ENCODE data around the gene TXNDC11. TPM values are rescaled to one million over a fixed set of nuclear protein-coding genes. Genes with fewer than 3 reads are reported as not detected.
A peak's percentile ranks its signal among the peaks of the same experiment; 100 is the strongest.

The TXNDC11 gene
- total and polyA plus RNA-seq, 2 donors (not counting 3 experiments of a cell fraction or from before 2014, with no cell fraction given): 42.5 to 66.0 TPM

DNA sequence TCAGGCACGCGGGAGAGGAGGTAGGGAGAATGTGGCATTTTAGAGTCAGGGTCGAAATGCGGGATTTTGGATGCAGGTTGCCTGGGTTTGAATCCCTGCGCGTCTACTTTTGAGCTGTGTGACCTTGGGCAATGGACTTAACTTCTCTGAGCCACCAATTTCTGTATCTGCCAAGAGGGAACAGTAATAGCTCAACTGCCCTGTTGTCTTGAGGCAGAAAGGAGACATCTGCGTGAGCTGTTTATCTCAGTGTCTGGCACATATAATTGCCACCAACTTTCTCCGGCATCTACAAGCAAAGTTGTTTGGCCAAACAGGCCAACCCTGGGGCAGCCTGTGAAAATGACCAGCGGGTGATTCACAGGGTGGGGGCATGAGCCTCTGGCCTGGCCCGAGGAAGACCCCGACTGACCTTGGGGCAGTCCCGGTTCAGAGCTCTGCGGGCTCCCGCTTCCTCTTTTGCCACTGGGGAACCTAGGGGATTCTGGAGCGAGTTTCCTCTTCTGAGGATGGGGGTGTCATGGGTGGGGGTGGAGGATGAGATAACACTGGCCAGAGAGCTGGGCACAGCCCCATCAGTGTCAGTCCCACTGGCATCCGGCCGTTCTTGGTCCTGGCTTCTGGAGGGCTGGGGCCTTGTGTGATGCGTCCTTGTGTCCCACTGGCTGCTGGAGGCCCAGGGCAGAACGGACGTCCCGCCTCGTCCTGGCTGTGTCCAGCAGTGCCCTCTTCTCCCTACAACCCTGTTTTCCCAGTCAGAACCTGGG is 73.1 kb downstream of the TXNDC11 start:
- dilution Hi-C loops (cut with MboI; ENCODE audit: extremely low pct_ligation_motif_present, low sequenced_read_pairs) (no loop called here), intact Hi-C loops (cut with micrococcal nuclease) (loop anchor here (2.0 to 5.0 kb wide), 2 partner anchors 73 to 412 kb away; partner anchors contain the start of genes SOCS1 and TXNDC11)
- peak; percentile 54 for FAIRE-seq
- ChIA-PET CTCF (interaction anchor here (0.7 to 1.6 kb wide), 2 partner anchors 137 to 262 kb away, joined by 4 to 7 read pairs; no protein-coding TSS in a partner anchor), POLR2A (interaction anchor here (0.5 kb wide), 1 partner anchor 140 kb away, joined by 3 read pairs; no protein-coding TSS in a partner anchor)
- H3K36me3 ChIP-seq (ENCODE audit: control insufficient read depth in 2 of 2, extremely low read depth in 1 of 2, insufficient read depth in 2 of 2, low read length in 2 of 2): no peaks in the 10 kb centered on the region
- peak overlapping the region in 2 of 3 experiments; percentile 33 to 72 for H3K4me3 ChIP-seq (replicated peaks in 1 of 3; ENCODE audit: insufficient read depth in 1 of 3, low read depth in 1 of 3, low read length in 3 of 3)
- no peaks in the 10 kb centered on the region for H3K79me2 ChIP-seq (ENCODE audit: control insufficient read depth, insufficient read depth, low read length)
- H3K9me1 ChIP-seq (replicated peaks; ENCODE audit: control insufficient read depth, extremely low read depth, insufficient read depth, low read length): no peaks in the 10 kb centered on the region
- H3K27ac ChIP-seq (ENCODE audit: insufficient read depth, low read depth, low read length): no peak overlapping the region
- no peaks in the 10 kb centered on the region for H4K20me1 ChIP-seq (replicated peaks; ENCODE audit: control insufficient read depth, extremely low read depth, insufficient read depth, low read length)
- BruUV-seq (replicated peaks): TSS peak; percentile 36
- no peaks in the 10 kb centered on the region for H3K9me3 ChIP-seq (replicated peaks; ENCODE audit: control insufficient read depth, insufficient read depth, low read length)
- no peak overlapping the region for H2AFZ ChIP-seq (ENCODE audit: low read depth, low read length)
- H3K27me3 ChIP-seq (ENCODE audit: control insufficient read depth in 2 of 2, insufficient read depth in 2 of 2, low read length in 2 of 2): no peaks in the 10 kb centered on the region
- peak overlapping the region; percentile 52 for H3K4me2 ChIP-seq (ENCODE audit: insufficient read depth, low read length)
- peaks cover 16% of the 10 kb centered on the region for H3K4me1 ChIP-seq (ENCODE audit: control insufficient read depth, extremely low read depth, insufficient read depth, low read length)
- H3K9ac ChIP-seq (replicated peaks; ENCODE audit: extremely low read depth, insufficient read depth, low read length): peak overlapping the region; percentile 29
- DNase-seq (ENCODE audit: low read depth, low spot score): peak; percentile 36
- TF ChIP-seq MYC (IDR thresholded peaks at IDR 0.05; ENCODE audit: low read depth, low read length) (no peak), POLR2A (IDR thresholded peaks at IDR 0.05; ENCODE audit: low read depth, low read length) (peak; percentile 12)

GRCh38 chr16:11668623-11669379 is 73.9 kb downstream of the TXNDC11 start:
- POLR2A ChIA-PET: interaction anchor here (0.5 kb wide), 1 partner anchor 140 kb away, joined by 3 read pairs; no protein-coding TSS in a partner anchor
- Histone ChIP-seq H4K20me1 (replicated peaks; ENCODE audit: control insufficient read depth, extremely low read depth, insufficient read depth, low read length) (no peaks in the 10 kb centered on the region), H3K27ac (ENCODE audit: insufficient read depth, low read depth, low read length) (no peak overlapping the region), H3K4me3 (replicated peaks in 1 of 3; ENCODE audit: insufficient read depth in 1 of 3, low read depth in 1 of 3, low read length in 3 of 3) (peak overlapping the region; percentile 33 to 72 (median 42)), H3K36me3 (ENCODE audit: control insufficient read depth in 2 of 2, extremely low read depth in 1 of 2, insufficient read depth in 2 of 2, low read length in 2 of 2) (no peaks in the 10 kb centered on the region), H3K9me1 (replicated peaks; ENCODE audit: control insufficient read depth, extremely low read depth, insufficient read depth, low read length) (no peaks in the 10 kb centered on the region), H2AFZ (ENCODE audit: low read depth, low read length) (peak overlapping the region; percentile 31), H3K9me3 (replicated peaks; ENCODE audit: control insufficient read depth, insufficient read depth, low read length) (no peaks in the 10 kb centered on the region), H3K79me2 (ENCODE audit: control insufficient read depth, insufficient read depth, low read length) (no peaks in the 10 kb centered on the region), H3K9ac (replicated peaks; ENCODE audit: extremely low read depth, insufficient read depth, low read length) (peak overlapping the region; percentile 29), H3K4me2 (ENCODE audit: insufficient read depth, low read length) (peak overlapping the region; percentile 52), H3K4me1 (ENCODE audit: control insufficient read depth, extremely low read depth, insufficient read depth, low read length) (peaks cover 13% of the 10 kb centered on the region), H3K27me3 (ENCODE audit: control insufficient read depth in 2 of 2, insufficient read depth in 2 of 2, low read length in 2 of 2) (no peaks in the 10 kb centered on the region)
- dilution Hi-C loops (cut with MboI; ENCODE audit: extremely low pct_ligation_motif_present, low sequenced_read_pairs): no loop called here
- FAIRE-seq: no peak
- TF ChIP-seq JUN (IDR thresholded peaks at IDR 0.05; ENCODE audit: borderline replicate concordance, insufficient read depth, insufficient read length, low read depth) (no peak), EZH2 (IDR thresholded peaks at IDR 0.05; ENCODE audit: borderline replicate concordance, low read depth, low read length, severe bottlenecking) (no peak)
- TF ChIP-seq, protein P1, sequence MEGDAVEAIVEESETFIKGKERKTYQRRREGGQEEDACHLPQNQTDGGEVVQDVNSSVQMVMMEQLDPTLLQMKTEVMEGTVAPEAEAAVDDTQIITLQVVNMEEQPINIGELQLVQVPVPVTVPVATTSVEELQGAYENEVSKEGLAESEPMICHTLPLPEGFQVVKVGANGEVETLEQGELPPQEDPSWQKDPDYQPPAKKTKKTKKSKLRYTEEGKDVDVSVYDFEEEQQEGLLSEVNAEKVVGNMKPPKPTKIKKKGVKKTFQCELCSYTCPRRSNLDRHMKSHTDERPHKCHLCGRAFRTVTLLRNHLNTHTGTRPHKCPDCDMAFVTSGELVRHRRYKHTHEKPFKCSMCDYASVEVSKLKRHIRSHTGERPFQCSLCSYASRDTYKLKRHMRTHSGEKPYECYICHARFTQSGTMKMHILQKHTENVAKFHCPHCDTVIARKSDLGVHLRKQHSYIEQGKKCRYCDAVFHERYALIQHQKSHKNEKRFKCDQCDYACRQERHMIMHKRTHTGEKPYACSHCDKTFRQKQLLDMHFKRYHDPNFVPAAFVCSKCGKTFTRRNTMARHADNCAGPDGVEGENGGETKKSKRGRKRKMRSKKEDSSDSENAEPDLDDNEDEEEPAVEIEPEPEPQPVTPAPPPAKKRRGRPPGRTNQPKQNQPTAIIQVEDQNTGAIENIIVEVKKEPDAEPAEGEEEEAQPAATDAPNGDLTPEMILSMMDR (IDR thresholded peaks at IDR 0.05; ENCODE audit: extremely low read depth in 1 of 2, insufficient read depth in 1 of 2, low read depth in 1 of 2, low read length in 2 of 2): no peak
- DNase-seq (ENCODE audit: low read depth, low spot score): no peak
- intact Hi-C loops (cut with micrococcal nuclease): loop anchor here (1.0 to 5.0 kb wide), 2 partner anchors 136 to 412 kb away; partner anchors contain the start of gene SOCS1
- no TSS peak for BruUV-seq (replicated peaks)
- CTCF ChIA-PET: interaction anchor here (0.7 to 2.1 kb wide), 3 partner anchors 137 to 262 kb away, joined by 4 to 7 read pairs (median 5); no protein-coding TSS in a partner anchor

Measured in endothelial cell of umbilical vein (primary cell).